AG09319 (cell line): ENCODE data around the gene RPH3AL.
"Not testable (repeated sequence)": the region's sequence is repeated elsewhere in the genome, so short reads cannot be mapped to it uniquely, and the experiment has no call there.

Source experiments
- DNase-seq: peaks from one replicate; pipeline ENCODE4 v3.0.0-alpha.2; 2010; ENCODE audit warnings: low read depth; ENCODE audit errors: extremely low read depth
- CTCF ChIP-seq: IDR thresholded peaks from 2 replicates; pipeline ENCODE4 v1.5.1; 2011; ENCODE audit warnings: low read depth, mild to moderate bottlenecking, inconsistent platforms, low read length, moderate library complexity

The RPH3AL gene

GRCh38 chr17:177155-177554 is 175.5 kb downstream of the RPH3AL start:
- no peak for DNase-seq

GRCh38 chr17:173166-173911 is 179.3 kb downstream of the RPH3AL start:
- no peak for DNase-seq
- no peak for TF ChIP-seq CTCF

More at GRCh38 chr17:177155-177554, 175.5 kb downstream of the RPH3AL start:
- TF ChIP-seq CTCF = no peak

- no peak for TF ChIP-seq CTCF
- no peak for DNase-seq
These were observed 180.2 kb downstream of the RPH3AL start for GRCh38 chr17:172401-172800.

DNA sequence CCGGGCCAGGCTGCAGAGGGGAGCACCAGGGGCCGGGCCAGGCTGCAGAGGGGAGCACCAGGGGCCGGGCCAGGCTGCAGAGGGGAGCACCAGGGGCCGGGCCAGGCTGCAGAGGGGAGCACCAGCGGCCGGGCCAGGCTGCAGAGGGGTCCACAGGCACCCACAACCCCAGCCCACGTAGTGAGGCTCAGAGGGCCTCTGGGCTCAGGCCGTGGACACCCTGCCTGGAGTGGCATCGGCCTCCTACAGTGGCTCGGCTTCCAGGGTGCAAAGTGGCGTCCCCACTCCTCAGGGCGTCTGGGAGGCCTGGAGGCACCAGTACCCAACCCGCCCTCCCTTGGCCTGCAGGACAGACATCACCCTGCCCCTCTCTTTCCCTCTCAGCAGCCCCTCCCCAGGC is 180.7 kb downstream of the RPH3AL start:
- DNase-seq = no peak
- TF ChIP-seq CTCF = no peak

GRCh38 chr17:170130-170670 is 182.4 kb downstream of the RPH3AL start:
- TF ChIP-seq CTCF = no peak
- DNase-seq = no peak

DNA sequence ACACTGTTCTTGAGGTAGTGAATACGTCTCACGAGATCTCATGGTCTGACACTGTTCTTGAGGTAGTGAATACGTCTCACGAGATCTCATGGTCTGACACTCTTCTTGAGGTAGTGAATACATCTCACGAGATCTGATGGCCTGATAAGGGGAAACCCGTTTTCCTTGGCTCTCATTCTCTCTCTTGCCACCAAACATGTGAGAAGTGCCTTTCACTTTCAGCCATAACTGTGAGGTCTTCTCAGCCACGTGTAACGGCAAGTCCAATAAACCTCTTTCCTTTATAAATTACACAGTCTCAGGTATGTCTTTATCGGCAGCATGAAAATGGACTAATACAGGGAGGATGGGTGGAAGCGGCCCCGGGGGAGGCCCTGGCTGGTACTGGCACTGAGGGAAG is 184.0 kb downstream of the RPH3AL start:
- DNase-seq = not testable (repeated sequence)

DNA sequence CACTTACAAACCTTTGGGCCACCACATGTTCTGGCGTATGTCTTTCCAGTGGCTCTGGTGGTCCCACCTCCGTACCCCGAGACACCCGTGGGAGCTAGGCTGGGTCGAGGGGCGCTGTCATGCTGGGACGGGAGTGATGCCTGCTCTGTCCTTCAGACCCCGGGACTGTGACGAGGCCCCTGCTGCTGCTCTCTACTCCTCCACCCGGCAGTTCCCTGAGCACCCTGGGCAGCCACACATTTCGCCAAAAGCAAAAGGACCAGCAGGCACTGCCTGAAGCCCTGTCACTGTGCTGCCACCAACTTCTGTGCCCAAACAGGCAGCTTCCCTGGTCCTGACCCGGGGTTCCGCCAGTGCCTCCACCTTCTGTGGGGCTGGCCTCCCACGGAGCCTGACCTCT is 186.7 kb downstream of the RPH3AL start:
- no peak for TF ChIP-seq CTCF
- no peak for DNase-seq
